SK-N-MC (cell line): Measurements from ENCODE around the gene ARPP21.

Experiments used
- DNase-seq: peaks from one replicate; pipeline ENCODE4 v3.0.0-alpha.2; 2011; ENCODE audit warnings: low read depth, low spot score
- H3K27ac ChIP-seq: fragments of 200-600 bp; sonication (generic); 2 replicates; pipeline ENCODE4 v1.5.1; 2016; ENCODE audit warnings: mixed run types
- H3K36me3 ChIP-seq: fragments of 200-600 bp; sonication (generic); 2 replicates; pipeline ENCODE4 v1.6.1; 2017; ENCODE audit warnings: antibody characterized with exemption, low read length, mixed read lengths; ENCODE audit not compliant: insufficient read depth
- H3K4me3 ChIP-seq: fragments of 200-600 bp; sonication (generic); 2 replicates; pipeline ENCODE4 v1.5.1; 2016
- H3K9ac ChIP-seq: fragments of 200-600 bp; sonication (generic); 2 replicates; pipeline ENCODE4 v1.8.0; 2017; ENCODE audit warnings: mixed run types, mixed read lengths; ENCODE audit not compliant: insufficient read length
- H3K9me3 ChIP-seq: fragments of 200-600 bp; sonication (generic); 2 replicates; pipeline ENCODE4 v1.6.1; 2017; ENCODE audit warnings: low read depth, mild to moderate bottlenecking, antibody characterized with exemption, low read length, moderate library complexity, mixed read lengths
- EZH2 ChIP-seq: fragments of 200-600 bp; sonication (generic); IDR thresholded peaks from one replicate; pipeline ENCODE4 v1.6.1; 2017; ENCODE audit warnings: antibody characterized with exemption
- FOXP2 ChIP-seq: optimal IDR thresholded peaks from 2 replicates; pipeline ENCODE3; 2011; ENCODE audit warnings: mild to moderate bottlenecking, moderate library complexity; ENCODE audit not compliant: insufficient read depth; ENCODE audit errors: extremely low read length, control extremely low read depth
- POLR2AphosphoS5 ChIP-seq: IDR thresholded peaks from 2 replicates; pipeline ENCODE4 v1.6.1; 2012; ENCODE audit warnings: mild to moderate bottlenecking, low read depth, low read length, borderline replicate concordance

Gene ARPP21

DNA sequence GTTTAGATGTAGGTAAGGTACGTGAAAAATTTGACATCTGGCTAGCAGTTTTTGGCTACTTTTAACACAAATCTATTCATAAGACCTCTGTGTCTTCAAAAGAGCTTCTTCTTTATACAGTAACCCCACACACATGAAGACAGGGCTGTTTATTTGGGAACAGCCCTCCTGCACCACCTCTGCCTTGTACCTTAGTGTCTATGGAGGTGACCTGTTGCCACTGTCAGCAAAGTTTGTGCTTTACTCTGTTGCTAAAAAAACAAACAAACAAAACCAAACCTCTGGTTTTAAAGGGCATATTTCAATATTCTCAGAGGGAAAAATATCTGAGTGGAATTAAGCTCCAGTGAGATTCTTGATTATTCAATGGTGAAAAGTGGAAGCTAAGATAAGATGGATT is 122.0 kb downstream of the ARPP21 start:
- Histone ChIP-seq H3K4me3 (no peak overlapping the region), H3K9me3 (no peaks in the 10 kb centered on the region), H3K27ac (no peak overlapping the region), H3K9ac (no peak overlapping the region), H3K36me3 (no peaks in the 10 kb centered on the region)
- no peak for DNase-seq
- no peak for TF ChIP-seq EZH2
- no peak for TF ChIP-seq POLR2AphosphoS5
- no peak for TF ChIP-seq FOXP2

- Histone ChIP-seq H3K27ac (no peak overlapping the region), H3K9ac (no peak overlapping the region), H3K36me3 (no peaks in the 10 kb centered on the region), H3K4me3 (no peak overlapping the region), H3K9me3 (no peaks in the 10 kb centered on the region)
- DNase-seq, result no peak
- no peak for TF ChIP-seq POLR2AphosphoS5
- no peak for TF ChIP-seq EZH2
- TF ChIP-seq FOXP2, result no peak
Measured at GRCh38 chr3:35772381-35773015, 133.2 kb downstream of the ARPP21 start.

DNA sequence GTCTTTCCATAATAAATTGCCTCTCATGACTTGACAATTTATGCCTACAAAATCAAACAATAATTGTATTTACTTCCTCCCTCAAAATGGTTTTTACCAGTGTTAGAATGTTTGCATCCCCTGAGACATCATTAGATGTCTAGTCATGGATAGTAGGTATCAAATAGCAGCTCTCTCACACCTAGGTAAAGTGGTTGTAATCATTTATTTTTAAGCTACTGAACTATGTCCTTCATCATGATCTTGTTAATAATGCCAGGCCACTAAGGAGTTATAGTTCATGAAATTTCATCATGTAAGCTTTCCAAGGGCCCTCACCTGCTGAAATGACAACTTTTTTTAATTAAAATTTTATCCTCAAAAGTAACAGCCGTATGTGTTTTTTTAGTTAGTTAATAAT is 134.1 kb downstream of the ARPP21 start:
- H3K4me3 ChIP-seq, result no peak overlapping the region
- no peaks in the 10 kb centered on the region for H3K36me3 ChIP-seq
- no peak overlapping the region for H3K9ac ChIP-seq
- DNase-seq, result no peak
- no peak overlapping the region for H3K27ac ChIP-seq
- TF ChIP-seq EZH2 (no peak), POLR2AphosphoS5 (no peak), FOXP2 (no peak)
- H3K9me3 ChIP-seq, result no peaks in the 10 kb centered on the region

GRCh38 chr3:35776346-35776745 is 137.0 kb downstream of the ARPP21 start:
- Histone ChIP-seq H3K9me3 (no peaks in the 10 kb centered on the region), H3K36me3 (no peaks in the 10 kb centered on the region), H3K4me3 (no peak overlapping the region), H3K9ac (no peak overlapping the region), H3K27ac (no peak overlapping the region)
- TF ChIP-seq EZH2 (no peak), POLR2AphosphoS5 (no peak), FOXP2 (no peak)
- no peak for DNase-seq

DNA sequence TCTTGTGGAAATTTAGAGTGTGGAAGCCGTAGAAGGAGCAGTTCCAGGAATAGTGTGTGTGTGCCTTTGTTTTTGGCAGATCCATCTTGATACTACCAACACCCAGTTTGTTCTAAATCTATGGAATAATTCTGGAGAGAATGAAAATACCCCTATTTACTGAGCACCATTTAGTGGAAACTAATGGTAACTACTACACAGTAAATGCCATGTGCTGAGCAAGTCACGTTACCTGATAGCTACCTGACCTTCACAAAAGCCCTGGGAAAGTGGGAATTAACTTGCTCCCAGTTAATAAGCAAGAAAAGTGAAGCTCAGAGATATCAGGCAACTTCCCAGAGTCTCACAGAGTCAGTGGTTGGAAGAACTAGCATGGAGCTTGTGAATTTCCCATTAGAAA is 137.7 kb downstream of the ARPP21 start:
- no peak overlapping the region for H3K4me3 ChIP-seq
- DNase-seq, result no peak
- no peak overlapping the region for H3K9ac ChIP-seq
- H3K9me3 ChIP-seq, result no peaks in the 10 kb centered on the region
- no peak overlapping the region for H3K27ac ChIP-seq
- TF ChIP-seq FOXP2 (no peak), EZH2 (no peak), POLR2AphosphoS5 (no peak)
- H3K36me3 ChIP-seq, result no peaks in the 10 kb centered on the region

DNA sequence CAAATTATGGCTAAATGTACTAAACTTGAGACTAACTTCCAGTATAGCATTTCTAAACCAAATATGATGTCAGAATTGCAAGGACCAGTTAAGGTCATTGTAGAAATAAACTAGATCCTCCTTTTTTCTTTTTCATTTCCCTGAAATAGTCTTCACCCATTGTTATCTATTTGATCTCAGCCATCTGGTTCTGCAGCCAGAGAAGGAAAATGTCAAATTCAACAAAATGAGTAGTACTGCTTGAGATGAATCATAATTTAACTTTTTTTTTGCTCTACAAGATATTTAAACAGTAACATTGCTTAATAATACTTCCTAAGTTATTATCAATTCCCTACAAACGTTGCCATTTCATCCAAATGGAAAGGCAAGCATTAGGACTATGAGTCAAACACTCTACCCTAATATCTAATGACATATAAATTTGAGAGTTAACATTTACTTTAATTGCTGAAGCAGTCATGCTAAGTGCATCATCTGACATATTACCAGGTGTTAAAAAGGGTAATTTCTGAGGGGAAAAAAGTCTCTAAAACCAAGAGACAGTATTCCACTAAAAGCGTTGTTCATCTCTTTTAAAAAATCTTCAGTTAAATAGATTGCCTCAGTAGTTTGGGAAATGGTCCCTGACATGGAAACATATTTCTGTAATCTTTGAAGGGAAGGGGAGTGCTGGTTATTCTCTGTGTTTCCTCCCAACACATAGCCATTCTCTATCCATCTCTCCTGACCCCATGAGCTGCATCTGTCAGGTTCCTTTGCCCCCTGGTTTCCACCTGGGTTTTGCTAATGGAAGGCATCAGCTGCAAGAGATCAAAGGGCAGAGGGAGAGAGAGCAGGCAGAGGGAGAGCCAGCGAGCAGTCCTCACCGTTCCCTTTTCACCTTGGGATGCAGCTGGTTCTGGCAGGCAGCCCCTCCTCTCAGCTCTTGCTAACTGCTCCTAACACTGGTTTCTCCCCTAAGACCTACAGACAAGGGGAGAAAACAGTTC is 138.5 kb downstream of the ARPP21 start:
- Histone ChIP-seq H3K9me3 (no peaks in the 10 kb centered on the region), H3K36me3 (no peaks in the 10 kb centered on the region), H3K9ac (no peak overlapping the region), H3K27ac (no peak overlapping the region), H3K4me3 (no peak overlapping the region)
- DNase-seq, result no peak
- TF ChIP-seq EZH2 (no peak), POLR2AphosphoS5 (no peak), FOXP2 (no peak)

GRCh38 chr3:35779611-35780010 is 140.3 kb downstream of the ARPP21 start:
- no peak for DNase-seq
- H3K27ac ChIP-seq, result no peak overlapping the region
- no peaks in the 10 kb centered on the region for H3K9me3 ChIP-seq
- H3K36me3 ChIP-seq, result no peaks in the 10 kb centered on the region
- no peak overlapping the region for H3K9ac ChIP-seq
- TF ChIP-seq FOXP2, result no peak
- H3K4me3 ChIP-seq, result no peak overlapping the region

DNA sequence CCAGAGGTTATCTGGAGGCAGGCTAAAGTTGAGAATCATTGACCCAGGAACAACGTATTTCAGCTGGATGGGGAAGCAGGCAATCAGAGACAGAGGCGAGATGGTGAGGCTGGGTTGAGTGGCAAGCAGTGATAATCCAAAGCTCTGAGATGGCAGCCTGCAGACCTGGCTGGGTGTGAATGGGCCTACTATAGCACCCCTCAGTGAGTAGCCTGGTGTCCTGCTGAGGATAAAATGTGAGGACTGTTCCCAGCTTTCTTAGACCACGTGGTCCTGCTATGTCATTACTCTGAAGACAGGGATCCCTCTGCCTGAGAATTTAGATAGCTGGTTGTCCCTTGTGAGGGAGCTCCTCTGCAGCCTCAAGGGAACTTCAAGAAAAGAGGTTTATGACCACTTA is 141.5 kb downstream of the ARPP21 start:
- no peak for DNase-seq
- Histone ChIP-seq H3K9ac (no peak overlapping the region), H3K9me3 (no peaks in the 10 kb centered on the region), H3K4me3 (no peak overlapping the region), H3K27ac (no peak overlapping the region), H3K36me3 (no peaks in the 10 kb centered on the region)
- no peak for TF ChIP-seq EZH2
- TF ChIP-seq FOXP2, result no peak
- TF ChIP-seq POLR2AphosphoS5, result no peak
